NOMO-1 treated with DMSO at 0.1 percent for 48 hours (cell line): ENCODE data around the gene MYLK3.

Experiments
- DNase-seq: peaks from one replicate; lab custom pipeline; 2025; ENCODE audit not compliant: unreplicated experiment; lab: John Stamatoyannopoulos, UW

The MYLK3 gene

GRCh38 chr16:46759309-46759708 lies 11.2 kb upstream of the MYLK3 start:
- no peak for DNase-seq

- no peak for DNase-seq
Measured at GRCh38 chr16:46757339-46758050, 9.4 kb upstream of the MYLK3 start.

- no peak for DNase-seq
Measured at GRCh38 chr16:46756772-46757171, 8.6 kb upstream of the MYLK3 start.

- no peak for DNase-seq
Measured at GRCh38 chr16:46753015-46753414, 4.9 kb upstream of the MYLK3 start.

GRCh38 chr16:46751381-46751780 lies 3.2 kb upstream of the MYLK3 start:
- DNase-seq: no peak

GRCh38 chr16:46748775-46749705 lies 896 bp upstream of the MYLK3 start:
- no peak for DNase-seq

GRCh38 chr16:46746821-46747776 lies 1.0 kb downstream of the MYLK3 start:
- DNase-seq: no peak

GRCh38 chr16:46745617-46746016 lies 2.5 kb downstream of the MYLK3 start:
- DNase-seq: no peak

GRCh38 chr16:46743232-46743719 lies 4.9 kb downstream of the MYLK3 start:
- peak; percentile 75 for DNase-seq

GRCh38 chr16:46739934-46740333 lies 8.2 kb downstream of the MYLK3 start:
- DNase-seq: no peak

GRCh38 chr16:46737621-46738214 lies 10.4 kb downstream of the MYLK3 start:
- DNase-seq: no peak

- no peak for DNase-seq
Measured at GRCh38 chr16:46736695-46737094, 11.4 kb downstream of the MYLK3 start.

- no peak for DNase-seq
Measured at GRCh38 chr16:46733319-46733830, 14.8 kb downstream of the MYLK3 start.

- DNase-seq: no peak
Measured at GRCh38 chr16:46732561-46732960, 15.6 kb downstream of the MYLK3 start.

- DNase-seq: no peak
Measured at GRCh38 chr16:46731691-46732555, 16.2 kb downstream of the MYLK3 start.

GRCh38 chr16:46730801-46731690 lies 17.1 kb downstream of the MYLK3 start:
- no peak for DNase-seq

GRCh38 chr16:46730126-46730525 lies 18.0 kb downstream of the MYLK3 start:
- no peak for DNase-seq

GRCh38 chr16:46729326-46729995 lies 18.7 kb downstream of the MYLK3 start:
- DNase-seq: no peak
